NCI-H1092 treated with DMSO at 0.1 percent for 48 hours (cell line): ENCODE data around the gene DAGLA.
A peak's percentile ranks its signal among the peaks of the same experiment; 100 is the strongest.

Experiments
- DNase-seq: peaks from one replicate; lab custom pipeline; 2025; lab: John Stamatoyannopoulos, UW

The DAGLA gene

GRCh38 chr11:61690706-61691379 lies 10.7 kb downstream of the DAGLA start:
- DNase-seq = peak; percentile 90

DNA sequence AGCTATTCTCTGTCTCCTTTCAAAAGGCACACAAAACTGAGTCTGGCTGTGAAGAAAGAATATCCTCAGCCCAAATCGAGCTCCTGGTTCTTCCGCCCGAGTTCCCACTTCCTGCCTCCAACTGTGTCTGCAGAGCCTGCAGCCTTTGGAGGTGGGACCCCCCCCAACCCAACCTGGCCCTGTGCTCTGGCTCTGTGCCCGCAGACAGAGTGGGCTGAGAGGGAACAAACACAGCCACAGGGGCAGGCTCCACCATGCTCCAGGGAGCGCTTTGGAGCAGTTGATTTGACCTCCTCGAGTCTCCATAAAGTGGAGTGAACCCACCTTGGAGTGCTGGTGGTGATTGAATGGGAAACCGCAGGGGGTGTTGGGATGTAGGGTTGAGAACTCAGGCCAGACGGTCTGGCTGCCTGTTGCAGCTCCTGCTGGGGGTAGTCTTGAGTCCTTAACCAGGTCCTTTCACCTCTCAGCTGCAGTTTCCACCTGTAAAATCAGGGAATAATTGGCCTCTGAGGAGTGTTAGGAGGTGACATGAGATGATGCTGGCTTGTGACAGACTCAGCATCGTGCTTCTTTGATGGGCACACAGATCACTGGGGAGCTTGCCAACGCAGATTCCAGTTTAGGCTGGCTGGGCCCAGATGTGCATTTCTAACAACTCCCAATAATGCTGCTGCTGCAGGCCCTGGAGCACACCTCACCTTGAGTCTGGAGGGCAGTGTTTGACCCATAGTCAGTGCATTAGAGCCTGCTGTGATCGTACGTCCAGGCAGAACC lies 11.4 kb downstream of the DAGLA start:
- DNase-seq = peak; percentile 90

DNA sequence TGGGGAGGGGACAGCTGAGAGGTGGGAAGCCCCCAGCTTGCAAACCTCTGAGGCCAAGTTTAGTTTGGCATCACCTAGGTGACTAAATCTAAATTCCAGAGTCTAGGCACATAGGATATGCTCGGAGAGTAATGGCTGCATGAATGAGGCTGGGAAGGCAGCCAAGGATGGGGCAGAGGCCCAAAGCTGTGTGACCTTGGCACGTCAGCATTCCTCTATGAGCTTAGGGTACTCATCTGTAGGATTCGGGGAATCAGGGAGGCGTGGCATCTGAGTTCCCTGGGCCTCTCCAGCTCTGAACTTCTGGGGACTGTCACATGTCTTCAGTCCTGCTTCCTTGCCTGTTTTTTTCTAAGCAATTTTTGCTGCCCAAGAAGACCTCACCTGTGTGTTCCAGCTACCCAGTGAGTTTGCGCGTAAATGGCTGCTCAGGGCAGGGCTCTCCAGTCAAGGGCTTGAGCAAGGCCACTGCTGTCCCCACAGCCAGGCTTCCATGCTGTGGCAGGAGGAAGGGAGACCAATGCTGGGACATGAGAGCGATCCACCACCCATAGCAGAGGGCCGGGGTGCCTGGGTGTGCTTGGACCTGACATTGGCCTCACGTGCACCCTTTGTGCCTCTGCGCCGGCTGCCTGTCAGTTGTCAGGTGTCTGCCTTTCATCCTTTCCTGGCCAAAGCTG lies 13.9 kb downstream of the DAGLA start:
- DNase-seq = peak; percentile 81

DNA sequence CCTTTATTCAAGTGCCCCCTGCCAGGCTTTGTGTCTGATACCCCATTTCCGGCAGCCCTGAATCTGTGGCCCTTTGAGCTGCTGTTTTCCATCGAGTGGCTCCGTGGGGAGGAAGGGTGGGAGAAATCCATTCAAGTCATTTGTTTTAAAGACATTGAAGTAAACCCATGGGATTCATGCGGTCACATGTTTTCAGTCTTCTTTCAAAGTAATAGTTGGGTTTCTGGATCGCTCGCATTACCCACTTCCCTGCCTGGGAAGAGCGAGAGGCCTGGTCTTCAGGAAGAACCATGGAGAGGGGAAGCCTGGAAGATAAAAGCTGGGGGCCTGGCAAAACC lies 14.4 kb downstream of the DAGLA start:
- DNase-seq = peak; percentile 77

DNA sequence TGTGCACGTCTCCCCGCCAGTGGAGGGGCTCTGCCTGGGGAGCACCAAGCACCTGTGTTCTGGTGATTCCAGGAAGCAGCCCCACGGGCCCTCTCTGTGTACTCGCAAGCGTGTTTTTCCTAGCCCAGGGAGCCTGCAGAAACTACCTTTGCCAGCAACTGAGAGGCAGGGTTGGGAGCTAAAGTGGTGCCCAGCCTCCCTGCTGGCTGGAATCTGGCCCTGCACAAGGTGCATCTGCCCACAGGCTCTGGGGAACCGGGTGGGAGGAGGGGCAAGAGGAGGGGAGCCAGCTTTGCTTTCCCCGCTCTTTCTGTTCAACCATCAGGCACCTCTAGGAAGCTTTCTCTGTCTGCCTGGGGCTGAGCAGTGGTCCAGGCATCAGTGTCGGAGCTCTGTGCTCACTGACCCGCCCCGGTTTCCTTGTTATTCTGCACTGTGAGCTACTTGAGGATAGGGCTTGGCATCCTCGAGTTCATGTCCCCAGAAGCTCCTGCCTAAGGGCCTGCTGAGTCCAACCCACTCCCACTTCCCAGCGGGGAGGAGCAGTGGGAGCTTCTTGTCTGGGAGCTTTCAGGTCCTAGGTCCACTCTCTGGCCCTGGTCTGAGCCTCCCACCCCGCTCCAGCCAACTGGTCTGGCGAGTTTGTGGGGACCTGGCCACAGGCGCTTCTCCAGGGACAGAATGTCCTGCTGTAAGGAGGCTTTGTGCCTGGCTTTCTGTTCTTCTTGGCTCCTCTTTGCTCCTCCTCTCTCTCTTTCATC lies 14.9 kb downstream of the DAGLA start:
- DNase-seq = peak; percentile 71

DNA sequence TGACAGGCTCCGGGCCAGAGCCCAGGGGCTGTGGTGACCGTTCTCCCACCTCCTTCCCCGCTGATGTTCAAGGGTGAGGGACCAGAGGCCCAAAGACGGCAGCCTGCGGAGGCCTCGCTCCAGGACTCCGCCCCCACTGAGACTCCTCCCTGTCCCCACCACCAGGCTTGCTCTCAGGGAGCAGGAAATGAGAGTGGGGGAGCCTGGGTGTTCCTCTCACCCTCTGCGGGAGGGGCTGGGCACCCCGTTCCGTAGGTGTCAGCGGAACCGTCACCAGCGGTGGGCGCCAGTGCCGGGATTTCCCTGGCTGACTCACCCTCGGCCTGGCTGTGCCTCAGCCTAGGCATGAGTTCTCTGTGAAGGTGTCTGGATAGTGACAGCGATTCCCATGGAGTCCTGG lies 15.7 kb downstream of the DAGLA start:
- DNase-seq = no peak

DNA sequence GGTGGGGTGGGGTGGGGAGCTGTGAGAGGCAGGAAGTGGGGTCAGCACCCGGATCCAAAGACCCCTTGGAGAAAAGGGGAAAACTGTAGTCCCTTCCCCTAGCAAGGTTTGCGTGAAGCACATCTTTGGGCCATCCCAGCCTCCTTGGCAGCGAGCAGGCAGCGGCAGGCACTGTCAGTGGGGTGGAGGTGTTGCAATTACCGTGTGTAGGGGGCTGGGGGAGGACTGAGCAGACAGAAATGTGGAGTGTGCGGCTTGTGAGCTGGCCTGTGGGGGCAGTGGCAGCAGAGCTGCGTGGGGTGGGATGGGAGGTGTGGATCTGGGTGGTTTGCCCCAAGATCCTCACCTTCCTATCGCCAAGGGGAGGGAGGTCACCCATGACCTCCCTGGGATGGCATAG lies 16.4 kb downstream of the DAGLA start:
- DNase-seq = no peak

GRCh38 chr11:61697078-61697502 lies 16.9 kb downstream of the DAGLA start:
- DNase-seq = no peak

DNA sequence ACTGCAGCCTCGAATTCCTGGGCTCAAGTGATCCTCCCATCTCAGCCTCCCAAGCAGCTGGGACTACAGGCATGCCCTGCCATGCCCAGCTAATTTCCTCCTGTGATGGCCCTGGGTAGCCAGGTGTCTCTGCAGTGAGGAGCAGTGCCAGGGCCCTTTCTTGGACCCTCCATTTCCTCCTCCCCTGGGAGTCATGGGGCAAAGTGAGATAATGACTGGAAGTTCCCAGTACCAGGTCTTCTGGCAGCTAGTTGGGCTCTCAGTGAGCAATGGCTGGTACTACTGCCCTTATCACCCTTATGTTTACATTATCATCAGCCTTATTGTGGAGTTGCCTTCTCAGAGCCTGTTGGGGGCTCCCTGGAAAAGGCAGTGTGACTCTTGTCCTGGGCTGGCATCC lies 17.6 kb downstream of the DAGLA start:
- no peak for DNase-seq

- DNase-seq = no peak
These were observed 18.2 kb downstream of the DAGLA start for GRCh38 chr11:61698173-61698948.

- DNase-seq = peak; percentile 85
These were observed 19.6 kb downstream of the DAGLA start for GRCh38 chr11:61699737-61700160.

DNA sequence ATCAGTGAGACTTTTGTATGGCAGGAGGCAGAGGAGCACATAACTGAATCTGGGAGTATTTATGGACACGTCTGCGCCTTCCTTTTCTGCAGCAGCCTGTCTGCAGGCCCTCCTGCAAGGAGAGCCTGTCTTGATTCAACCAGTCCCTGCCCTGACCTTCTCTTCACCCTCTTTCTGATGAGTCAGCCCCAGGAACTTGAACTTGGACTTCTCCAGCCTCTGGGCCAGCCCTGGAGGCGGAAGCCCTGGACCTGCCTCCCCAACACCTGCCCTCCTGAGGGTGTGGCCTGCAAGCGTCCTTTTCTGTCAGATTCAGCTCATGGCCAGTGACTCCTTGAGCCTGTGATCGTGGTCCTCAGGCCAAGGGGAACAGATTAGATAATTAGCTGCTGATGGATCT lies 20.0 kb downstream of the DAGLA start:
- DNase-seq = no peak

DNA sequence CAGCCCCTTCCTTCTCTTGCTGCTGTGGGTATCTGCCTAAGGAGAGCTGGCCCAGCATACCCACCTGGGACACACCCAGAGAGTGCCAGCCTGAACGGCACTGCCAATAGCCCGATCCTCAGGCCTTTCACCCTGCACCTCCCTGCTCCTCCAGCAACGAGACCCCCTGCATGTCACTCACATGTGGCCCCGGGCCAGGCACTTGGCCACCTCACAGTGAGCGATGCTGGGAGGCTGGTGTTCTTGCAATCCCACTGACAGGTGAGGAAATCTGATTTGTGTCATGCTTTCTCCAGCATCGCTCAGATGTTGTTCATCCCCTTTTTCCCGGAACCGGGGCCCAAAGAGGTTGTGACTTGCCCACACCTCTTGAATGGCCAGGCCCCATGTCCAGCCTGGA lies 20.5 kb downstream of the DAGLA start:
- no peak for DNase-seq

DNA sequence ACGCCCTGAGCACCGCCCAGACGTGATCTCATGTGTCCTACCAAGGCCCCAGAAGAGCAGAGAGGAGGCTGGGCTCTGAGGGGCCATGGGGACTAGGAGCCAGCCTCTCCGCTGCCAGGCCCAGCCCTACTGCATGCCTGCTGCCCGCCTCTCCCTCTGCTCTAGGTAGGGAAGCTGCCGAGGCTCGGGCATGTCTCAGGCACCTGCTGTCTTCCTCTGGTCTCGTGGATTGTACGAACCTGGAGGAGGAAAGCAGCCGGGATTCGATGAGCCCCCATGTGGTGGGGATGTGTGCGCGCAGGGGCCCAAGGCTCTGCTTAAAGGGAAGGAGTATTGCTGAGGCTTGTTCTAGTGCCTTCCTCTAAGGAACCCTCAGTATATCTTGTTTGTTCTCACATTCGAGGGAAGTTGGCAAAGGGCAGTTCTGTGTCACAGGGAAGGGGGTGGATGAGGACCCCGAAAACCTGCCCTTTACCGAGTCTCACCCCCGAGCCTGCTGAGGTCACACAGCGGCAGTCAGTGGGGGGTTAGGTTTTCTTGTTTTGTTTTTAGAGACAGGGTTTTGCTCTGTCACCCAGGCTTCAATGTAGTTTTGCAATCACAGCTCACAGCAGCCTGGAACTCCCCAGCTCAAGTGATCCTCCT lies 21.2 kb downstream of the DAGLA start:
- peak; percentile 71 for DNase-seq

DNA sequence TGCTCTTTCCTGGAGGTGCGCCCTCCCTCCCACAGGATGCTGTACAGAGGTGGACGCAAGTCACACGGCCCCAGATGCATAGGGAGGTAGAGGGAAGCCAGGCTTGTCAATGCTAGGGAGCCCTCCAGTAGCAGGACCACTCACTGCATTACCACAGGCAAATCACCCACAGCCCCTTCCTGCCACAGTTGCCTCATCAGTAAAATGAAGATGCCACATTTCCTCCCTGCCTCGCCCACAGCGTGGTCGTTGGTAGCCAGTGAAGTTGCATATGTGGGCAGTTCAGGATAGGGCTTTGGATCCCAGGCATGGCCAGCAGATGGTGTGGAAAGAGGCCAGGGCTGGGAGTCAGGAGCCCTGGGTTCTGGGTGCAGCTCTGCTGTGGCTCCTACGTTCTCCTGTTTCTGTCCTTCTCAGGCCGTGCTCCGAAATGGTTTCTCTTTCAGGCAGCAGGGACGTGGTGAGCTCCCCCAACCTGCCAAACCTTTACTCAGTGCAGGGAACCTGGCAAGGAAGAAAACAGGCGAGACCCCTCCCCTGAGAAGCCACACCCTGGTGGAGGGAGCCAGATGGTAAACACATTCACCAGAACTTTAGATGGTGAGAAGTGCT lies 22.6 kb downstream of the DAGLA start:
- DNase-seq = no peak

- DNase-seq = no peak
These were observed 24.6 kb downstream of the DAGLA start for GRCh38 chr11:61704838-61705237.

DNA sequence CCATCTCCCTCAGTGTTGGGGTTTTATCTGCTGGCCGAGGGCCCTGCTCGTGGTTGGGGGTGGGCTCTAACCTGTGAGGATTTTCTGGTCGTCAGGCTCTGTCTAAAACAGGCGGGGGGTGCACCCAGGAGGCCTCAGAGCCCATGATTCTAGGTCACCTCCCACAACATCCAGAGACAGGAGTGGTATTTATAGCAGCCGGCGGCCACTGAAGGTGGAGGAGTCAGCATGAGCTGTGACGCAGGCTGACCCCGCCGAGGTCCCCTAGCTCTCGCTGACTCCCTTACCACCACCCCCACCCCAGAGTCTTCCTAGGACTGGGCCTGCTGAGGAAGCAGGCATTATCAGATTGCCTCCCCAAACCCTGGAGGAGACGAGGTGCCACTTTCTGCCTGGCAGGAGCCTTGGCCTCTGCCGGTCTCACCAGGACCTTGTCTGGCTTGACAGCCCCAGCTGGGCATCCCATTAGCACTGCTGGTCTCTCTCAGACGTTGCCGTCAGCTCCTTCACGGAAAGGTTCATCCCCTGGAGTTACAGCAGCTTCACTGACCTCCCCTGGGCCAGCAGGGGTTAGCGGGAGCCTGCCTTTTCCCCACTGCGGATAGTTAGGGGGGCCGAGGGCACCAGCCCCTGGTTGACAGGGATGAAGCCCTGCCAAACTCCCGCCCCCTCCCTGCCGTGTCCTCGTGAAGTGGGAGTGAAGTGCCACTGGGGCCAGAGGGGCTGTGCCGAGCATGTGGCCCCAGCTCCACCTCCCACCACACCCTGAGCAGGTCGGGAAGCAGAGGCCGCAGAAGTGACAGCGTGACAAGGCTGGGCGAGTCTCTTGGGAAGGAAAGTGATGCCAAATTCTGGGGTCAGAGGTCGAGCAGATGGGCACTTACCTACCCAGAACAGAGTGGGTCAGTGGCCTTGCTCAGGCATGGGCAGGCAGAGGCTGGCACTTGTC lies 26.5 kb downstream of the DAGLA start:
- no peak for DNase-seq

DNA sequence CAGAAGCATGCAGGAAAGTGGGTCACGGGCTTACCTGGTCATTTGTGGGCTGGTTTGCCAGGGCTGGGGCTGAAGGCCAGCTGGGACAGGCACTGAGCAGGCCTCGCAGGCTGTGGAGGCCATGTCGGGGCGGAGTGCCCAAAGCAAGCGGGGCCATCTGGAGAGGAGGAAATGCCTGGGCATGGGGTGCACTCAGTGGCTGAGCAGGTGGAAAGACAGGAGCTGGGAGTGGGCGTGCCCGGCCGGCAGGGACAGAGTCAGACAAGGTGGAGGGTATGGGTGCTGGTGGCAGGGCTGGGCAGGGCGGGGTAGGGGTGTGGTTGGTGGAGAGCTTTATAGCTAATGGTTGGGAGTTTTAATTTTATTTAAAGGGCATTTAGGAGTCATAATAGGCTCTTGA lies 27.4 kb downstream of the DAGLA start:
- DNase-seq = no peak

DNA sequence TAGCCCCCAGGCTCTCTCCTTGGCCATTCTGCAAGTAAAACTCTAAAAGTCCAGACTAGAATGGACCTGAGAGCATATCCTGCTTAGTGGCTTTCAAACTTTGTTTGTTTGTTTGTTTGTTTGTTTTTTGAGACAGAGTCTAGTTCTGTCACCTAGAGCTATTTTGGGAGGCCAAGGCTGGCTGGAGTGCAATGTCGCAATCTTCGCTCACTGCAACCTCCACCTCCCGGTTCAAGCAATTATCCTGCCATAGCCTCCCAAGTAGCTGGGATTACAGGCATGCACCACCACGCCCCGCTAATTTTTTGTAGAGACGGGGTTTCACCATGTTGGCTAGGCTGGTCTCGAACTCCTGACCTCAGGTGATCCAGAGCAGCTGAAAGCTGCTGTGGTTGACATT lies 28.9 kb downstream of the DAGLA start:
- no peak for DNase-seq

DNA sequence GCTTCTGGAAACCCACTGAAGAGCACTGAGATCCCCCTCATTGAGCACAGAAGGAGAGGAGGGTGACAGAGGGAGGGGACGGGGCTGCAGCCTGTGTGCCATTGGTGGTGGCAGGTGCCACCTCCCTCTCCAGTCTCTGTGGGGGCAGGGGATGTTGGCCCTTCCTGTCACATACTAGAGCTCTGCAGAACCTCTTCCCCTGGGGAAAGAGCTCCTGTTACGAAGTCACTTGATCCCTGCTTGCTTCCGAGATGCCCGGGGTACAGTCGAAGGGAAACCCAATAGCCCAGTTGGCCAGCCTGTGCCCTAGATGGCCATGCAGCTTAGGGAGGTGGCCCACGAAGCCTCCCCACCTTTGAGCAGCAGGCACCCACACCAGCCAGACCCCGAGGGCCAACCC lies 29.4 kb downstream of the DAGLA start:
- DNase-seq = peak; percentile 25
